Measurements from ENCODE around the gene ANKRD60.

The ANKRD60 gene

DNA sequence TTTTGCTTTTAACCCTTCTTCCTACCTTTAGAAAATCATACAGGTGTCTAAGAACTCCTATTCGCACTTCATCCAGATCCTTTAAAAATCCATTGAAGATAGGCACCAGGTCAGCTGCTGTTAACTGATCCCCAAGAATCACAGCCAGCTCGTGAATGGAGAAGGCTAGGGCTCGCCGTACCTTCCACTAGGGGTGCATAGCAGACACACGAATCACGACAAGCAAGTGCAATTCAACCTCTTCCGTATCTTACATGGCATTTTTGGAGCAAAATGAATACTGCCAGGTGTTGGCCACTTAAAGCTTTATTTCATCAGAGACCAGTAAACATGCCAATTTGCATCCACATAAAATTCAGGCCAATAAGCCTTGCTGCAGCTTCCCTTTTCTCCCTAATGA is 10.8 kb upstream of the ANKRD60 start:
- Histone ChIP-seq H3K27ac (ENCODE audit: low read length) (no peak overlapping the region), H2AFZ (ENCODE audit: low read depth, low read length) (no peak overlapping the region), H3K4me1 (ENCODE audit: low read length) (peaks cover 19% of the 10 kb centered on the region), H3K79me2 (ENCODE audit: low read length) (no peaks in the 10 kb centered on the region), H3K36me3 (replicated peaks; ENCODE audit: low read depth, low read length) (peaks cover 7% of the 10 kb centered on the region), H3K27me3 (ENCODE audit: low read depth, low read length) (peaks cover 16% of the 10 kb centered on the region; the same call in 1 of the 2 replicates), H3K9me3 (ENCODE audit: insufficient read depth, low read length) (no peaks in the 10 kb centered on the region), H3K4me3 (ENCODE audit: low read length) (no peak overlapping the region), H3K9ac (ENCODE audit: low read length) (no peak overlapping the region), H3K4me2 (ENCODE audit: low read length) (no peak overlapping the region), H4K20me1 (ENCODE audit: insufficient read depth, low read length) (no peaks in the 10 kb centered on the region)
- TF ChIP-seq EZH2phosphoT487 (IDR thresholded peaks at IDR 0.05; ENCODE audit: low read depth): no peak
- TF ChIP-seq, protein P1, sequence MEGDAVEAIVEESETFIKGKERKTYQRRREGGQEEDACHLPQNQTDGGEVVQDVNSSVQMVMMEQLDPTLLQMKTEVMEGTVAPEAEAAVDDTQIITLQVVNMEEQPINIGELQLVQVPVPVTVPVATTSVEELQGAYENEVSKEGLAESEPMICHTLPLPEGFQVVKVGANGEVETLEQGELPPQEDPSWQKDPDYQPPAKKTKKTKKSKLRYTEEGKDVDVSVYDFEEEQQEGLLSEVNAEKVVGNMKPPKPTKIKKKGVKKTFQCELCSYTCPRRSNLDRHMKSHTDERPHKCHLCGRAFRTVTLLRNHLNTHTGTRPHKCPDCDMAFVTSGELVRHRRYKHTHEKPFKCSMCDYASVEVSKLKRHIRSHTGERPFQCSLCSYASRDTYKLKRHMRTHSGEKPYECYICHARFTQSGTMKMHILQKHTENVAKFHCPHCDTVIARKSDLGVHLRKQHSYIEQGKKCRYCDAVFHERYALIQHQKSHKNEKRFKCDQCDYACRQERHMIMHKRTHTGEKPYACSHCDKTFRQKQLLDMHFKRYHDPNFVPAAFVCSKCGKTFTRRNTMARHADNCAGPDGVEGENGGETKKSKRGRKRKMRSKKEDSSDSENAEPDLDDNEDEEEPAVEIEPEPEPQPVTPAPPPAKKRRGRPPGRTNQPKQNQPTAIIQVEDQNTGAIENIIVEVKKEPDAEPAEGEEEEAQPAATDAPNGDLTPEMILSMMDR (IDR thresholded peaks at IDR 0.05; ENCODE audit: low read depth, low read length): no peak

DNA sequence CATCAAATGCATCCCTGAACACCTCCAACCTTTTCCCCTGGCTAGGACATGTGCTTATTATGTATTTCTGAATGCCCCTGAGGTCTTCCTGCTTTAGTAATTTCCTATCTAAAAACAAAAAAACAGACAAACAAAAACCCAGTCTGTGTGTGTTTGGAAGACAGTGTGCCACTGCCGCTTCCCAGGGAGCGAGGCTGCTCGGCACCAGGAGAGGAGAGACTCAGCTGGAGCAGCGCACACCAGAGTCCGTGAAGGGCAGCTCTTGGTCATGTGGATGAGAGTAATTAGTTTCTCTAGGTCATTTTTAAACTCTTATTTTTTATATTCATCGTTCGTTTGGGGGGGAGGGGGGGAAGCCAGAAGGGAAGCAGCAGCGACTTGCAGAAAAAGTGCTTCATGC is 10.0 kb upstream of the ANKRD60 start:
- Histone ChIP-seq H3K4me1 (ENCODE audit: low read length) (peaks cover 18% of the 10 kb centered on the region), H4K20me1 (ENCODE audit: insufficient read depth, low read length) (no peaks in the 10 kb centered on the region), H2AFZ (ENCODE audit: low read depth, low read length) (no peak overlapping the region), H3K4me2 (ENCODE audit: low read length) (no peak overlapping the region), H3K9ac (ENCODE audit: low read length) (no peak overlapping the region), H3K79me2 (ENCODE audit: low read length) (no peaks in the 10 kb centered on the region), H3K27me3 (ENCODE audit: low read depth, low read length) (peaks cover 16% of the 10 kb centered on the region; the same call in 1 of the 2 replicates), H3K4me3 (ENCODE audit: low read length) (no peak overlapping the region), H3K36me3 (replicated peaks; ENCODE audit: low read depth, low read length) (peaks cover 6% of the 10 kb centered on the region), H3K9me3 (ENCODE audit: insufficient read depth, low read length) (no peaks in the 10 kb centered on the region), H3K27ac (ENCODE audit: low read length) (no peak overlapping the region)
- TF ChIP-seq EZH2phosphoT487 (IDR thresholded peaks at IDR 0.05; ENCODE audit: low read depth): no peak
- TF ChIP-seq, protein P1 (IDR thresholded peaks at IDR 0.05; ENCODE audit: low read depth, low read length): no peak

DNA sequence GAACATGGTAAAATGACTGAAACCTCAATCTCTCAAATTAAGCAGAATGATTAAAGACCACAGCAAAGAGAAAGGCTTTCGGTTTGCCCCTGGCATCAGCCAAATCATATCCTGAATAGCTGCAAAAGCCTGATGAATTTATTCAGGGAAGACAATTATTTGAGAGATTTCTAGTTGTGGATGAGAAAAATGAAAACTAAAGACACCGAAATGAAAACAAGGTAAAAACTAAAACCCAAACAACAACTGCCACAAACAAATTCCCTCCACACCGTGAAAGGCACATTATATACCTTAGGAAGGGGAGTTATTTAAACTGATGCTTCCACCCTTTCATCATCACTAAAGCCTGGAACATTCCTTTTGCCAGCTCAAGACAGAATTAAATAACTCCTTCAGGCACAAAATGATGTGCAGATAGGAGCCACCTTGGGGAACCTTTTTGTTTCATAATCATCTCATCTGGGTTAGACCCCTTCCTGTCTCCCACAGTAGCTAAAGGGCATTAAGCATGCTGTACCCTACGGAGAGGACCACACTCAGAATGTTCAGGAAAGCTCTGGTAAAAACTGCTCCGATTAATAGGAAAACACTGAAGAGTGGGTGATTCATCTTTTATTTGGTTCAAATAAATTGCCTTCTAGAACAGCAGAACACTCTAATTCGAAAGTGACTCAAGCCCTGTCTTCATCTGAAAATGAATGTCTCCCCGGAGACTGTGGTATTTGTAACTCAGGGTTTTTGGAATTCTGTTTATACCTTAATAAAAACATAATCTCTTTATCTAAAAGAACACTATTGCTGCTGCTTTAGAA is 9.1 kb upstream of the ANKRD60 start:
- TF ChIP-seq, protein P1 (IDR thresholded peaks at IDR 0.05; ENCODE audit: low read depth, low read length): no peak
- H3K4me2 ChIP-seq (ENCODE audit: low read length): peak overlapping the region; percentile 72
- peaks cover 16% of the 10 kb centered on the region; the same call in 1 of the 2 replicates for H3K27me3 ChIP-seq (ENCODE audit: low read depth, low read length)
- H3K79me2 ChIP-seq (ENCODE audit: low read length): no peaks in the 10 kb centered on the region
- H3K4me1 ChIP-seq (ENCODE audit: low read length): peaks cover 18% of the 10 kb centered on the region
- H2AFZ ChIP-seq (ENCODE audit: low read depth, low read length): no peak overlapping the region
- H3K4me3 ChIP-seq (ENCODE audit: low read length): peak overlapping the region; percentile 77
- H3K9ac ChIP-seq (ENCODE audit: low read length): no peak overlapping the region
- H3K36me3 ChIP-seq (replicated peaks; ENCODE audit: low read depth, low read length): no peaks in the 10 kb centered on the region
- no peaks in the 10 kb centered on the region for H4K20me1 ChIP-seq (ENCODE audit: insufficient read depth, low read length)
- H3K9me3 ChIP-seq (ENCODE audit: insufficient read depth, low read length): no peaks in the 10 kb centered on the region
- H3K27ac ChIP-seq (ENCODE audit: low read length): no peak overlapping the region

DNA sequence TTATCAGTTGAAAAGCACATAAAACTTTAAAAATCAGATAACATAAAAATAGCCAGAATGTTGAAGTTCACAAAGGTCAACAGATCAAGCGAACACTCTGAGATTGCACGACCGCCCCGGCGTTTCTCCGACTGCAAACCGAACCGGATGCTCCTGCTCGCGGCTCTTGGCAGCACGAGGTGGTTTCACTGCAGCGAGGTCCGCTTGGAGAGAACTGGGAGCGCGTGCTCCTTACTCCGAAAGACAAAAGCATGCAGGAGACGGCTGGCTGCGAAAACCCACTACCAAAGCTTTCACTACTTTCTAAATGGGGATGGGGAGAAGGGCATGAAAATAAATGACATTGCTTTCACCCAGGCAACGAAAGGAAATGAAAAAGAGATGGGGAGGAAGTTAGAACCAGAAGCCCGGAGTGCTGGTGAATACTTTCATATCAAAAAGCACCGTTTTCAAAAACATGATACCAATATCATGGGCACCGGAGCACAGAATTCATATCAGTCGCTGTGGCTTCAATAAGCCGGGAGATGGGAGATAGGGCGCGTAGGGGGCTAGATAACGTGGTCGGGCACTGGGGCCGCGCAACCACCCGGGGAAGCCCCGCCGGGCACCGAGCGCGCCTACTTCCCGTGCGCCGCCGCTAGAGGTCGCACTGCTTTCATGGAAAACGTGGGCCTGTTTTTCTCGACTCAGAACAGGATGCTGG is 8.3 kb upstream of the ANKRD60 start:
- peak overlapping the region; percentile 89; the same call in 1 of the 2 replicates for H2AFZ ChIP-seq (ENCODE audit: low read depth, low read length)
- peaks cover 4% of the 10 kb centered on the region; the same call in 1 of the 2 replicates for H4K20me1 ChIP-seq (ENCODE audit: insufficient read depth, low read length)
- peak overlapping the region; percentile 72 for H3K4me2 ChIP-seq (ENCODE audit: low read length)
- H3K4me3 ChIP-seq (ENCODE audit: low read length): peak overlapping the region; percentile 77
- H3K9ac ChIP-seq (ENCODE audit: low read length): peak overlapping the region; percentile 48
- no peaks in the 10 kb centered on the region for H3K36me3 ChIP-seq (replicated peaks; ENCODE audit: low read depth, low read length)
- H3K9me3 ChIP-seq (ENCODE audit: insufficient read depth, low read length): no peaks in the 10 kb centered on the region
- peaks cover 18% of the 10 kb centered on the region for H3K4me1 ChIP-seq (ENCODE audit: low read length)
- TF ChIP-seq EZH2phosphoT487 (IDR thresholded peaks at IDR 0.05; ENCODE audit: low read depth): no peak
- TF ChIP-seq, protein P1 (IDR thresholded peaks at IDR 0.05; ENCODE audit: low read depth, low read length): peak; percentile 100
- H3K79me2 ChIP-seq (ENCODE audit: low read length): no peaks in the 10 kb centered on the region
- H3K27ac ChIP-seq (ENCODE audit: low read length): peak overlapping the region; percentile 4; the same call in 1 of the 2 replicates
- H3K27me3 ChIP-seq (ENCODE audit: low read depth, low read length): peaks cover 16% of the 10 kb centered on the region; the same call in 1 of the 2 replicates

Data from OCI-LY3 (cell line).